Breast epithelium (tissue), 4 donors: ENCODE data around the gene GPR37. TPM values are rescaled to one million over a fixed set of nuclear protein-coding genes. Genes with fewer than 3 reads are reported as not detected.

Source experiments
- DNase-seq, 2 donors: peaks; one replicate each; pipeline ENCODE4 v3.0.0-alpha.2; 2019; ENCODE audit warnings: low spot score in 2 of 2
- H3K27ac ChIP-seq, 2 donors: fragments of 200-600 bp; sonication (generic) in 1 of 2; one replicate each; pipeline ENCODE4 v1.5.1; 2016 to 2019; ENCODE audit warnings: mild to moderate bottlenecking in 1 of 2
- H3K27me3 ChIP-seq, 2 donors: fragments of 200-600 bp; sonication (generic) in 1 of 2; one replicate each; pipeline versions ENCODE4 v1.5.1 to v1.6.0; 2017 to 2019; ENCODE audit warnings: control low read depth in 1 of 2, mild to moderate bottlenecking in 1 of 2
- H3K36me3 ChIP-seq: fragments of 200-600 bp; one replicate; pipeline ENCODE4 v1.5.1; 2019
- H3K4me1 ChIP-seq, 2 donors: fragments of 200-600 bp; sonication (generic); one replicate each; pipeline ENCODE4 v1.5.1; 2016 to 2019; ENCODE audit warnings: control low read depth in 1 of 2
- H3K4me3 ChIP-seq, 3 donors: fragments of 200-600 bp; sonication (generic); 1 replicate in 2 of 3; 2 replicates in 1 of 3; pipeline ENCODE4 v1.5.1; 2016 to 2019; ENCODE audit warnings: mild to moderate bottlenecking in 3 of 3, moderate library complexity in 2 of 3
- H3K9me3 ChIP-seq, 2 donors: fragments of 200-600 bp; sonication (generic) in 1 of 2; one replicate each; pipeline ENCODE4 v1.5.1; 2016 to 2019; ENCODE audit warnings: control low read depth in 1 of 2
- POLR2A ChIP-seq: fragments of 450-650 bp; IDR thresholded peaks from one replicate; pipeline ENCODE4 v1.6.1; 2016; ENCODE audit warnings: antibody characterized with exemption, mild to moderate bottlenecking, moderate library complexity
- POLR2AphosphoS5 ChIP-seq, 3 donors: sonication (generic); formaldehyde crosslinking; IDR thresholded peaks; one replicate each; pipeline ENCODE4 v1.6.1; 2017; ENCODE audit warnings: antibody characterized with exemption in 3 of 3
- intact Hi-C: fragments of 100-400 bp; cut with DNase I; formaldehyde crosslinking; loops from one replicate; pipeline ENCODE4 v1.15.1; 2023; ENCODE audit warnings: low total_unique reads
- total RNA-seq, 3 donors: library from RNA; depleted of rRNA; stranded (reverse); fragments of >200 nt; gene quantifications; one replicate each; pipeline ENCODE4 v1.1.0, GENCODE V29; 2016
- TF ChIP-seq, protein P1 (sequence below), 3 donors: fragments of 450-650 bp; IDR thresholded peaks; one replicate each; pipeline ENCODE4 v1.5.1; 2016 to 2017; ENCODE audit warnings: antibody characterized with exemption in 3 of 3, mild to moderate bottlenecking in 3 of 3, moderate library complexity in 3 of 3

GPR37 gene
- total RNA-seq, 3 donors from 2014 or later, result 0.32 to 3.2 (median 0.98) TPM

DNA sequence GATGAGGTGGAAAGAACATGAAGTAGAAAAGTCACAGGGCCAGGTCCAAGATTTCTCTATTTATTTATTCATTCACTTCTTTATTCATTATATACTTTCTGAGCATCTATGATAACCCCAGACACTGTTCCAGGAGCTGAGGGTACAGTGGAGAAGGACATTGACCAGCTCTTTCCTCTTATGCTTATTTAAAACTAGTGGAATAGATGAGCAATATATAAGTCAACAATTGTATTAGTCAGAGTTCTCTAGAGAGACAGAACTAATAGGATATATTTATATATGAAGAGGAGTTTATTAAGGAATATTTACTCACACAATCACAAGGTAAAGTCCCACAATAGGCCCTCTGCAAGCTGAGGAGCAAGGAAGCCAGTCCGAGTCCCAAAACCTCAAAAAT is 15.0 kb upstream of the GPR37 start:
- no peak overlapping the region for H3K4me3 ChIP-seq
- no peak for DNase-seq
- TF ChIP-seq, protein P1, sequence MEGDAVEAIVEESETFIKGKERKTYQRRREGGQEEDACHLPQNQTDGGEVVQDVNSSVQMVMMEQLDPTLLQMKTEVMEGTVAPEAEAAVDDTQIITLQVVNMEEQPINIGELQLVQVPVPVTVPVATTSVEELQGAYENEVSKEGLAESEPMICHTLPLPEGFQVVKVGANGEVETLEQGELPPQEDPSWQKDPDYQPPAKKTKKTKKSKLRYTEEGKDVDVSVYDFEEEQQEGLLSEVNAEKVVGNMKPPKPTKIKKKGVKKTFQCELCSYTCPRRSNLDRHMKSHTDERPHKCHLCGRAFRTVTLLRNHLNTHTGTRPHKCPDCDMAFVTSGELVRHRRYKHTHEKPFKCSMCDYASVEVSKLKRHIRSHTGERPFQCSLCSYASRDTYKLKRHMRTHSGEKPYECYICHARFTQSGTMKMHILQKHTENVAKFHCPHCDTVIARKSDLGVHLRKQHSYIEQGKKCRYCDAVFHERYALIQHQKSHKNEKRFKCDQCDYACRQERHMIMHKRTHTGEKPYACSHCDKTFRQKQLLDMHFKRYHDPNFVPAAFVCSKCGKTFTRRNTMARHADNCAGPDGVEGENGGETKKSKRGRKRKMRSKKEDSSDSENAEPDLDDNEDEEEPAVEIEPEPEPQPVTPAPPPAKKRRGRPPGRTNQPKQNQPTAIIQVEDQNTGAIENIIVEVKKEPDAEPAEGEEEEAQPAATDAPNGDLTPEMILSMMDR (IDR thresholded peaks at IDR 0.05), result no peak
- TF ChIP-seq POLR2AphosphoS5 (IDR thresholded peaks at IDR 0.05), result no peak
- no peak for TF ChIP-seq POLR2A
- intact Hi-C loops, result no loop called here
- no peaks in the 10 kb centered on the region for H3K9me3 ChIP-seq
- H3K27me3 ChIP-seq, result no peaks in the 10 kb centered on the region
- H3K4me1 ChIP-seq, result no peaks in the 10 kb centered on the region
- no peaks in the 10 kb centered on the region for H3K36me3 ChIP-seq
- H3K27ac ChIP-seq, result no peak overlapping the region

DNA sequence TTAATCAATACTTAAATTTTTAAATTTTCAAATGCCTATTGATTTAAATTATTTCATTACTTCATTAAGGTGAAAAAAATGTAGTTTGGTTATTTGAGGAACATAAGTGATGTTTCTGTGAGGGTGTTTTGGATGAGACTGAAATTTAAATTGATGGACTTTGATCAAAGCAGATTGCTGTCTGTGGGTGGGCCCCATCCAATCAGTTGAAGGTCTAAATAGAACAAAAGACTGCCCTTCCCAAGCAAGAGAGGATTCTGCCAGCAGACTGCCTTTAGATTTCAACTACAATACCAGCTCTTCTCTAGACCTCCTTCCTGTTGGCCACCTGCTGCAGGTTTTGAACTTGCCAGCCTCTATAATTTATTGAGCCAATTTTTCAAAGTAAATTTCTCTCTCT is 14.5 kb upstream of the GPR37 start:
- Histone ChIP-seq H3K4me1 (no peaks in the 10 kb centered on the region), H3K4me3 (no peak overlapping the region), H3K36me3 (no peaks in the 10 kb centered on the region), H3K9me3 (no peaks in the 10 kb centered on the region), H3K27ac (no peak overlapping the region), H3K27me3 (no peaks in the 10 kb centered on the region)
- intact Hi-C loops, result no loop called here
- TF ChIP-seq, protein P1 (IDR thresholded peaks at IDR 0.05), result no peak
- TF ChIP-seq POLR2A (no peak), POLR2AphosphoS5 (IDR thresholded peaks at IDR 0.05) (no peak)
- DNase-seq, result no peak

DNA sequence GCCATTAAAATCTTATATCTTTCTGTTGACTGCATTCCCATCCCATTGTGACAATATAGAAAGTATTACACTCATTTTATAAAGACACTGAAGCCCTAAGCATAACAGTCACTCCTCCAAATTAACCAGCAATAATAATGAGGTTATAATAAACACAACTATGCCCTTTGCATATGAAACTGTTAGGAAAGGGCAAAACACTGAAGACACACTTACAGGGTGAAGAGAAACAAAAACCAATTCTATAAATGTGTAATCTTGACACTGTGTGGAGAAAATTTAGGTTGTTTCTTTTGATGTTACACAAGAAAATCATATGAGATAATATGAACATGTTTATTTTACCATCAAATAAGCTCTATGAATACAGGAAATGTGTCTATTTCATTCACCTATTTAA is 14.0 kb upstream of the GPR37 start:
- Histone ChIP-seq H3K27ac (no peak overlapping the region), H3K4me3 (no peak overlapping the region), H3K27me3 (no peaks in the 10 kb centered on the region), H3K36me3 (no peaks in the 10 kb centered on the region), H3K4me1 (no peaks in the 10 kb centered on the region), H3K9me3 (no peaks in the 10 kb centered on the region)
- DNase-seq, result no peak
- no peak for TF ChIP-seq POLR2AphosphoS5 (IDR thresholded peaks at IDR 0.05)
- no peak for TF ChIP-seq POLR2A
- TF ChIP-seq, protein P1 (IDR thresholded peaks at IDR 0.05), result no peak
- intact Hi-C loops, result no loop called here

DNA sequence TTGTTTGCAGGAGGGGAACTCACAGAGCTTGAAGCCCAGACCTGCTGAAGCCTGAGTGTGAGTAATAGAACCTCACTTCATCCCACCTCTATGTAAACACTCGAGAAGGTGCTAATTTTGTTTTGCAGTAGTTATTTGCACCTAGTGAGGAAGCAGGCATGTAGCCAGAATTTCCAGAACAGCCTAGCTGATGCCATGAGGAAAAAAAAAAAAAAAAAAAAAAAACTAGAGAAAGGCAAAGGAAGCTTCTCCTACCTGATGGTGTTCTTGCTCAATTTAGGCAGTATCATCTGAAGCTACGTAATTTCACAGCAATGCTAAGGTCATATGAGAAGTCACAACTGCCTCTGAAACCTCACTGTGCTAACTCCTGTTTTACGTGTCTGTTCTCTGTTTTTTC is 13.6 kb upstream of the GPR37 start:
- Histone ChIP-seq H3K36me3 (no peaks in the 10 kb centered on the region), H3K27me3 (no peaks in the 10 kb centered on the region), H3K4me1 (no peaks in the 10 kb centered on the region), H3K27ac (no peak overlapping the region), H3K4me3 (no peak overlapping the region), H3K9me3 (no peaks in the 10 kb centered on the region)
- intact Hi-C loops, result no loop called here
- TF ChIP-seq, protein P1 (IDR thresholded peaks at IDR 0.05), result no peak
- TF ChIP-seq POLR2A (no peak), POLR2AphosphoS5 (IDR thresholded peaks at IDR 0.05) (no peak)
- no peak for DNase-seq

DNA sequence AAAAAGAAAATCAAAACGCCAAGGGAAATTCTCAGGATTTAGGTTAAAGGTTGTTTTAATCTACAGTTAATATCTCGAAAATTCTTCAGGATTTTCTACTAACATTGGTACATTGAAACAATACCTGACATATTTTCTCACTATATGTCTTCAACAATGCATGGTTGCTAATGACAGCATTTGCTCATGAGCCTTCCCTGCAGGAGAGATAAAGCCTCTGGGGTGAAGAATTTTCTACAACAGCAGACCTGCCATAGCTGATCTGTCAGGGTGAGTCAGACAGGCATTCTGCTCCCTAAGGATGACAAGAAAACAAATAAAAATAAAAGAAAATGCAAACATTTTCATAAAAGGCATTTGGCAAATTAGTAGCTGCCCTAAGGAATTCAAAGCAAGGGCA is 11.7 kb upstream of the GPR37 start:
- no peak overlapping the region for H3K27ac ChIP-seq
- intact Hi-C loops, result no loop called here
- H3K36me3 ChIP-seq, result no peaks in the 10 kb centered on the region
- no peaks in the 10 kb centered on the region for H3K27me3 ChIP-seq
- TF ChIP-seq, protein P1 (IDR thresholded peaks at IDR 0.05), result no peak
- no peak for TF ChIP-seq POLR2A
- TF ChIP-seq POLR2AphosphoS5 (IDR thresholded peaks at IDR 0.05), result no peak
- H3K4me1 ChIP-seq, result no peaks in the 10 kb centered on the region
- DNase-seq, result no peak
- no peaks in the 10 kb centered on the region for H3K9me3 ChIP-seq
- H3K4me3 ChIP-seq, result no peak overlapping the region
